H9 (cell line): Measurements from ENCODE around the gene IZUMO4. TPM values are rescaled to one million over a fixed set of nuclear protein-coding genes. Genes with fewer than 3 reads are reported as not detected.

ENCODE experiments used
- DNase-seq: peaks from one replicate; pipeline ENCODE4 v3.0.0-alpha.2; 2017
- H2AFZ ChIP-seq: one replicate; pipeline ENCODE4 v1.6.1; 2013; ENCODE audit warnings: mild to moderate bottlenecking, low read length, control low read depth, moderate library complexity
- H2AK5ac ChIP-seq: 2 replicates; pipeline ENCODE4 v1.6.1; 2013; ENCODE audit warnings: low read length, control low read depth, mixed read lengths; ENCODE audit not compliant: insufficient read length
- H2BK120ac ChIP-seq: one replicate; pipeline ENCODE4 v1.6.1; 2013; ENCODE audit warnings: low read depth, mild to moderate bottlenecking, low read length, control low read depth, inconsistent platforms; ENCODE audit not compliant: poor library complexity, severe bottlenecking
- H2BK12ac ChIP-seq: 2 replicates; pipeline ENCODE4 v1.6.1; 2013; ENCODE audit warnings: low read length, control low read depth, mixed read lengths, low read depth; ENCODE audit not compliant: insufficient read length
- H2BK15ac ChIP-seq: 2 replicates; pipeline ENCODE4 v1.6.1; 2013; ENCODE audit warnings: low read depth, low read length, control low read depth
- H2BK20ac ChIP-seq: one replicate; pipeline ENCODE4 v1.6.1; 2013; ENCODE audit warnings: low read depth, mild to moderate bottlenecking, low read length, control low read depth, inconsistent platforms; ENCODE audit not compliant: poor library complexity, severe bottlenecking
- H2BK5ac ChIP-seq: 2 replicates; pipeline ENCODE4 v1.6.1; 2013; ENCODE audit warnings: low read length, control low read depth, mixed read lengths; ENCODE audit not compliant: insufficient read length
- H3K14ac ChIP-seq: 2 replicates; pipeline ENCODE4 v1.6.1; 2013; ENCODE audit warnings: low read length, control low read depth; ENCODE audit not compliant: insufficient read depth
- H3K18ac ChIP-seq: 2 replicates; pipeline ENCODE4 v1.6.1; 2013; ENCODE audit warnings: low read depth, mild to moderate bottlenecking, mixed read lengths, low read length, control low read depth; ENCODE audit not compliant: insufficient read length
- H3K23ac ChIP-seq: 2 replicates; pipeline ENCODE4 v1.6.1; 2013; ENCODE audit warnings: low read length, control low read depth, mixed read lengths, low read depth; ENCODE audit not compliant: insufficient read length
- H3K23me2 ChIP-seq: 2 replicates; pipeline ENCODE4 v1.6.1; 2013; ENCODE audit warnings: low read depth, mild to moderate bottlenecking, mixed read lengths, low read length, control low read depth; ENCODE audit not compliant: insufficient read length, poor library complexity, severe bottlenecking
- H3K27ac ChIP-seq: 2 replicates; pipeline ENCODE4 v1.5.1; 2013; ENCODE audit warnings: low read length, control low read depth, mixed read lengths, low read depth; ENCODE audit not compliant: insufficient read length
- H3K27me3 ChIP-seq: 2 replicates; pipeline ENCODE4 v1.6.1; 2013; ENCODE audit warnings: low read length, control low read depth, inconsistent platforms; ENCODE audit not compliant: insufficient read depth
- H3K4ac ChIP-seq: 2 replicates; pipeline ENCODE4 v1.6.1; 2013; ENCODE audit warnings: low read depth, mild to moderate bottlenecking, control low read depth, inconsistent platforms, low read length, moderate library complexity
- H3K4me1 ChIP-seq: 2 replicates; pipeline ENCODE4 v1.6.1; 2013; ENCODE audit warnings: low read length, control low read depth, inconsistent platforms; ENCODE audit not compliant: insufficient read depth
- H3K4me2 ChIP-seq: 2 replicates; pipeline ENCODE4 v1.6.1; 2013; ENCODE audit warnings: low read length, control low read depth, mixed read lengths; ENCODE audit not compliant: insufficient read length, insufficient read depth
- H3K56ac ChIP-seq: 2 replicates; pipeline ENCODE4 v1.6.1; 2013; ENCODE audit warnings: low read depth, mild to moderate bottlenecking, mixed read lengths, low read length, control low read depth; ENCODE audit not compliant: insufficient read length
- H3K79me1 ChIP-seq: 2 replicates; pipeline ENCODE4 v1.6.1; 2013; ENCODE audit warnings: low read depth, mild to moderate bottlenecking, moderate library complexity, low read length, control low read depth, inconsistent platforms; ENCODE audit not compliant: insufficient read depth, poor library complexity, severe bottlenecking
- H3K79me2 ChIP-seq: 2 replicates; pipeline ENCODE4 v1.6.1; 2013; ENCODE audit warnings: low read length, control low read depth, inconsistent platforms; ENCODE audit not compliant: insufficient read depth
- H3K9ac ChIP-seq: 2 replicates; pipeline ENCODE4 v1.6.1; 2013; ENCODE audit warnings: low read length, control low read depth, mixed read lengths; ENCODE audit not compliant: insufficient read length; ENCODE audit errors: extremely low read depth
- H3K9me3 ChIP-seq: one replicate; pipeline ENCODE4 v1.6.1; 2013; ENCODE audit warnings: low read depth, low read length, inconsistent platforms; ENCODE audit not compliant: control insufficient read depth
- H3T11ph ChIP-seq: one replicate; pipeline ENCODE4 v1.6.1; 2013; ENCODE audit warnings: mild to moderate bottlenecking, low read length, control low read depth, inconsistent platforms
- H4K20me1 ChIP-seq: one replicate; pipeline ENCODE4 v1.6.1; 2013; ENCODE audit not compliant: control insufficient read depth, insufficient read length, insufficient read depth
- H4K5ac ChIP-seq: 2 replicates; pipeline ENCODE4 v1.6.1; 2013; ENCODE audit warnings: low read depth, mild to moderate bottlenecking, mixed read lengths, low read length, control low read depth; ENCODE audit not compliant: insufficient read length
- H4K8ac ChIP-seq: replicated peaks from 2 replicates; pipeline ENCODE4 v1.6.1; 2013; ENCODE audit warnings: low read length, control low read depth, mixed read lengths, low read depth; ENCODE audit not compliant: insufficient read length
- H4K91ac ChIP-seq: 2 replicates; pipeline ENCODE4 v1.6.1; 2013; ENCODE audit warnings: low read depth, mild to moderate bottlenecking, moderate library complexity, mixed read lengths, low read length, control low read depth; ENCODE audit not compliant: insufficient read length
- H3K27ac Mint-ChIP-seq, 3 experiments: 2 replicates in 2 of 3; 3 replicates in 1 of 3; pipeline ENCODE4 v1.8.0; 2020 to 2021; ENCODE audit warnings: mixed read lengths in 3 of 3, mild to moderate bottlenecking in 1 of 3, moderate library complexity in 1 of 3
- H3K27me3 Mint-ChIP-seq: 2 replicates; pipeline ENCODE4 v1.8.0; 2021; ENCODE audit warnings: low read depth, mild to moderate bottlenecking, moderate library complexity, mixed read lengths
- H3K36me3 Mint-ChIP-seq, 3 experiments: 2 replicates in 2 of 3; 3 replicates in 1 of 3; pipeline ENCODE4 v1.8.0; 2020 to 2021; ENCODE audit warnings: low read depth in 3 of 3, mixed read lengths in 3 of 3; ENCODE audit not compliant: insufficient read depth in 1 of 3
- H3K4me1 Mint-ChIP-seq, 2 experiments: 2 replicates each; pipeline ENCODE4 v1.8.0; 2020; ENCODE audit warnings: mixed read lengths in 2 of 2
- H3K4me3 Mint-ChIP-seq, 2 experiments: 2 replicates in 1 of 2; 3 replicates in 1 of 2; pipeline ENCODE4 v1.8.0; 2020 to 2021; ENCODE audit warnings: mild to moderate bottlenecking in 2 of 2, mixed read lengths in 2 of 2, moderate library complexity in 1 of 2
- H3K9me3 Mint-ChIP-seq, 2 experiments: 2 replicates in 1 of 2; 3 replicates in 1 of 2; pipeline ENCODE4 v1.8.0; 2020; ENCODE audit warnings: mild to moderate bottlenecking in 2 of 2, mixed read lengths in 2 of 2, moderate library complexity in 1 of 2
- WGBS: extraction: QIAGEN DNeasy Blood & Tissue Kit; methylation state at CpG from one replicate; pipeline ENCODE4 v1.1.7; 2013; ENCODE audit warnings: missing lambda C conversion rate, low lambda C conversion rate, mixed read lengths; ENCODE audit not compliant: insufficient read length; ENCODE audit errors: extremely low coverage; 5-methylcytosine and 5-hydroxymethylcytosine counted together
- total RNA-seq: library from RNA; stranded (reverse); gene quantifications from 2 replicates; pipeline ENCODE4 v1.2.1, GENCODE V29; 2021
- TF ChIP-seq, protein P1 (sequence below): fragments of 200-600 bp; sonication (generic); conservative IDR thresholded peaks from 3 replicates; pipeline ENCODE4 v1.8.0; 2021; ENCODE audit warnings: antibody characterized with exemption, mild to moderate bottlenecking

Gene IZUMO4
- total RNA-seq, 1 experiment from 2014 or later: 2.1 TPM

GRCh38 chr19:2062770-2063169, 33.9 kb upstream of the IZUMO4 start:
- H3K4me2 ChIP-seq: no peak overlapping the region
- no peaks in the 10 kb centered on the region for H4K20me1 ChIP-seq
- H2BK12ac ChIP-seq: no peak overlapping the region
- no CpG with 5 or more reads among the region's 9 CpGs for WGBS
- H2BK5ac ChIP-seq: no peak overlapping the region
- no peaks in the 10 kb centered on the region for H3K79me2 ChIP-seq
- H3K9me3 ChIP-seq: no peaks in the 10 kb centered on the region
- no peaks in the 10 kb centered on the region for H3K27me3 ChIP-seq
- Mint-ChIP-seq H3K36me3 (no peaks in the 10 kb centered on the region), H3K9me3 (no peaks in the 10 kb centered on the region; a peak in 1 of 5 replicates), H3K4me3 (peak overlapping the region; percentile 15 to 87; a peak in 4 of 5 replicates), H3K27me3 (no peaks in the 10 kb centered on the region), H3K4me1 (peaks cover 22 to 31% of the 10 kb centered on the region in 2 experiments), H3K27ac (peak overlapping the region in 1 of 3 experiments; percentile 89; a peak in 4 of 7 replicates)
- H2AFZ ChIP-seq: no peak overlapping the region
- no peak overlapping the region for H4K8ac ChIP-seq
- no peak overlapping the region for H4K91ac ChIP-seq
- no peak overlapping the region for H3K56ac ChIP-seq
- H2BK120ac ChIP-seq: no peak overlapping the region
- DNase-seq: no peak
- H4K5ac ChIP-seq: no peak overlapping the region
- H3K79me1 ChIP-seq: no peaks in the 10 kb centered on the region
- no peak overlapping the region for H3K23ac ChIP-seq
- H3K23me2 ChIP-seq: peaks cover 10% of the 10 kb centered on the region
- no peak overlapping the region for H2BK15ac ChIP-seq
- H3K27ac ChIP-seq: no peak overlapping the region
- H2AK5ac ChIP-seq: no peak overlapping the region
- H3K9ac ChIP-seq: no peak overlapping the region
- no peaks in the 10 kb centered on the region for H3K4me1 ChIP-seq
- no peak overlapping the region for H3K14ac ChIP-seq
- no peak overlapping the region for H3K18ac ChIP-seq
- H3K4ac ChIP-seq: no peak overlapping the region
- no peak overlapping the region for H2BK20ac ChIP-seq
- TF ChIP-seq, protein P1, sequence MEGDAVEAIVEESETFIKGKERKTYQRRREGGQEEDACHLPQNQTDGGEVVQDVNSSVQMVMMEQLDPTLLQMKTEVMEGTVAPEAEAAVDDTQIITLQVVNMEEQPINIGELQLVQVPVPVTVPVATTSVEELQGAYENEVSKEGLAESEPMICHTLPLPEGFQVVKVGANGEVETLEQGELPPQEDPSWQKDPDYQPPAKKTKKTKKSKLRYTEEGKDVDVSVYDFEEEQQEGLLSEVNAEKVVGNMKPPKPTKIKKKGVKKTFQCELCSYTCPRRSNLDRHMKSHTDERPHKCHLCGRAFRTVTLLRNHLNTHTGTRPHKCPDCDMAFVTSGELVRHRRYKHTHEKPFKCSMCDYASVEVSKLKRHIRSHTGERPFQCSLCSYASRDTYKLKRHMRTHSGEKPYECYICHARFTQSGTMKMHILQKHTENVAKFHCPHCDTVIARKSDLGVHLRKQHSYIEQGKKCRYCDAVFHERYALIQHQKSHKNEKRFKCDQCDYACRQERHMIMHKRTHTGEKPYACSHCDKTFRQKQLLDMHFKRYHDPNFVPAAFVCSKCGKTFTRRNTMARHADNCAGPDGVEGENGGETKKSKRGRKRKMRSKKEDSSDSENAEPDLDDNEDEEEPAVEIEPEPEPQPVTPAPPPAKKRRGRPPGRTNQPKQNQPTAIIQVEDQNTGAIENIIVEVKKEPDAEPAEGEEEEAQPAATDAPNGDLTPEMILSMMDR: no peak
- H3T11ph ChIP-seq: no peak overlapping the region
